Muscle layer of duodenum (tissue), 2 donors: ENCODE results near the gene DCBLD2.
"Not testable (repeated sequence)": the region's sequence is repeated elsewhere in the genome, so short reads cannot be mapped to it uniquely, and the experiment has no call there.

Experiments
- H3K27ac ChIP-seq: one replicate; pipeline ENCODE4 v1.7.0; 2013; ENCODE audit warnings: mild to moderate bottlenecking, low read length
- H3K27me3 ChIP-seq: one replicate; pipeline ENCODE4 v1.7.0; 2013; ENCODE audit warnings: low read depth, mild to moderate bottlenecking, control low read depth, low read length
- H3K36me3 ChIP-seq, 2 donors: one replicate each; pipeline ENCODE4 v1.7.0; 2013; ENCODE audit warnings: low read length in 2 of 2, control low read depth in 1 of 2, mild to moderate bottlenecking in 1 of 2; ENCODE audit not compliant: insufficient read depth in 2 of 2, control insufficient read depth in 1 of 2
- H3K4me1 ChIP-seq, 2 donors: one replicate each; pipeline ENCODE4 v1.7.0; 2013; ENCODE audit warnings: low read length in 2 of 2, mild to moderate bottlenecking in 2 of 2, control low read depth in 1 of 2, moderate library complexity in 1 of 2; ENCODE audit not compliant: insufficient read depth in 2 of 2, control insufficient read depth in 1 of 2
- H3K4me3 ChIP-seq, 2 donors: one replicate each; pipeline ENCODE4 v1.7.0; 2013; ENCODE audit warnings: low read length in 2 of 2, low read depth in 1 of 2, mild to moderate bottlenecking in 1 of 2
- H3K9me3 ChIP-seq, 2 donors: one replicate each; pipeline ENCODE4 v1.7.0; 2013; ENCODE audit warnings: low read length in 2 of 2, control low read depth in 1 of 2, mild to moderate bottlenecking in 1 of 2; ENCODE audit not compliant: control insufficient read depth in 1 of 2
- donor health status: healthy.

The DCBLD2 gene

GRCh38 chr3:98857258-98857657 is 44.2 kb downstream of the DCBLD2 start:
- H3K4me3 ChIP-seq, H3K4me1 ChIP-seq, H3K9me3 ChIP-seq, H3K27me3 ChIP-seq, H3K27ac ChIP-seq: not testable (repeated sequence)
- H3K36me3 ChIP-seq: peaks cover 0 to 10% of the 10 kb centered on the region in 2 donors

DNA sequence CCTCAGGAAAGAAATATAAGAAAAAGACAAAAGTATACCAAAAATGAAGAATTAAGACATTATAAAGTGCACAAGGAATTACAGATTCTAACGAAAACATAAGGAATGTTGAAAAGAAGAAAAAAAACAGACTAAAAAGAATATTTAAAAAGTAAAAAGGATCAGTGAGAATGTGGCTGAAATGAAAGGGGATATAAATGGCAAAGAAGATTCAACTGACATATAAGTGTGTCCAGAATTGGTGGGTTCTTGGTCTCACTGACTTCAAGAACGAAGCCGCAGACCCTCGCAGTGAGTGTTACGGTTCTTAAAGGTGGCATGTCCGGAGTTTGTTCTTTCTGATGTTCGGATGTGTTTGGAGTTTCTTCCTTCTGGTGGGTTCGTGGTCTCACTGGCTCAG is 44.8 kb downstream of the DCBLD2 start:
- Histone ChIP-seq H3K4me3 (no peak overlapping the region), H3K27me3 (no peaks in the 10 kb centered on the region), H3K9me3 (peaks cover 0 to 4% of the 10 kb centered on the region in 2 donors), H3K4me1 (peaks cover 0 to 9% of the 10 kb centered on the region in 2 donors), H3K27ac (no peak overlapping the region), H3K36me3 (peaks cover 0 to 10% of the 10 kb centered on the region in 2 donors)

DNA sequence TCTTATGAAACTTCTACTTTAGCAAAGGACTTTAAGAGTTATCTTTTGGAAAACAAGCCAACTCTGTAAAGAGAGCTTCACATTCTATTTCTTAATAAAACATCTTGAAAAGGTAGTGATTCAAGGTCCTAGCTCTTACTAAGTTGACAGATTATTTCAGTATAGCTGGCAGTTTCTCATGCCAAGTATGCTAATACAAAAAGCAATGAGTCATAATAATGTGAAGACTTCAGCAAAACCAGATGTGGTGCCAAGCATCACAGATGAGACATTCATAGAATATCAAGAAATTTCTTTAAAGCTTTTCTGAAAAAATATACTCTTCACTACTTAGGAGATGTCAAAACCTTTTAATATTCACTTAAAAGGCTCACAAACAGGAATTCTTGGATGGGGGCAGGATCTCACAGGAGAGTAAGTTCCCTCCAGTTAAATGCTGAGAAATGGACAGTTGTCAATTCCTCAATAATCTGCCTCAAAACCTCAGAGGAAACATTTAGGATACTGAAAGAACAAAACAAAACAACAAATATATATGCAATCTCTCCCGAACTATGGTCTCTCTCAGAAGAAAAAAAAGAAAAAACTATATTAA is 45.6 kb downstream of the DCBLD2 start:
- Histone ChIP-seq H3K9me3 (peaks cover 0 to 4% of the 10 kb centered on the region in 2 donors), H3K27ac (no peak overlapping the region)

GRCh38 chr3:98848108-98848507 is 53.4 kb downstream of the DCBLD2 start:
- Histone ChIP-seq H3K36me3 (peaks cover 0 to 5% of the 10 kb centered on the region in 2 donors), H3K4me1 (peaks cover 0 to 3% of the 10 kb centered on the region in 2 donors), H3K27me3 (no peaks in the 10 kb centered on the region)

More for the DNA sequence above, 45.6 kb downstream of the DCBLD2 start:
- no peak overlapping the region for H3K4me3 ChIP-seq
- H3K27me3 ChIP-seq: no peaks in the 10 kb centered on the region
- peaks cover 0 to 10% of the 10 kb centered on the region in 2 donors for H3K36me3 ChIP-seq
- H3K4me1 ChIP-seq: peaks cover 0 to 9% of the 10 kb centered on the region in 2 donors

GRCh38 chr3:98846101-98846500 is 55.4 kb downstream of the DCBLD2 start:
- H3K4me3 ChIP-seq: no peak overlapping the region
- no peaks in the 10 kb centered on the region for H3K27me3 ChIP-seq
- H3K4me1 ChIP-seq: peaks cover 0 to 3% of the 10 kb centered on the region in 2 donors
- peaks cover 0 to 5% of the 10 kb centered on the region in 2 donors for H3K36me3 ChIP-seq
- H3K27ac ChIP-seq: no peak overlapping the region
- H3K9me3 ChIP-seq: peaks cover 0 to 4% of the 10 kb centered on the region in 2 donors

More at GRCh38 chr3:98848108-98848507, 53.4 kb downstream of the DCBLD2 start:
- Histone ChIP-seq H3K4me3 (no peak overlapping the region), H3K27ac (no peak overlapping the region), H3K9me3 (peaks cover 0 to 4% of the 10 kb centered on the region in 2 donors)

GRCh38 chr3:98843266-98843959 is 58.1 kb downstream of the DCBLD2 start:
- Histone ChIP-seq H3K4me1 (peaks cover 0 to 3% of the 10 kb centered on the region in 2 donors), H3K9me3 (peaks cover 0 to 4% of the 10 kb centered on the region in 2 donors), H3K27me3 (no peaks in the 10 kb centered on the region), H3K4me3 (no peak overlapping the region), H3K27ac (no peak overlapping the region), H3K36me3 (peaks cover 5 to 6% of the 10 kb centered on the region in 2 donors)

GRCh38 chr3:98839846-98840245 is 61.6 kb downstream of the DCBLD2 start:
- Histone ChIP-seq H3K4me3 (no peak overlapping the region), H3K36me3 (peaks cover 0 to 6% of the 10 kb centered on the region in 2 donors), H3K27ac (no peak overlapping the region)

GRCh38 chr3:98831060-98831459 is 70.4 kb downstream of the DCBLD2 start:
- H3K9me3 ChIP-seq, H3K27me3 ChIP-seq, H3K36me3 ChIP-seq, H3K4me3 ChIP-seq, H3K4me1 ChIP-seq, H3K27ac ChIP-seq: not testable (repeated sequence)

More at GRCh38 chr3:98839846-98840245, 61.6 kb downstream of the DCBLD2 start:
- no peaks in the 10 kb centered on the region for H3K27me3 ChIP-seq
- peaks cover 0 to 3% of the 10 kb centered on the region in 2 donors for H3K4me1 ChIP-seq
- no peaks in the 10 kb centered on the region for H3K9me3 ChIP-seq

- H3K27ac ChIP-seq: no peak overlapping the region
- no peaks in the 10 kb centered on the region for H3K9me3 ChIP-seq
- no peaks in the 10 kb centered on the region for H3K36me3 ChIP-seq
- no peak overlapping the region for H3K4me3 ChIP-seq
- H3K27me3 ChIP-seq: no peaks in the 10 kb centered on the region
- H3K4me1 ChIP-seq: no peaks in the 10 kb centered on the region
Measured at GRCh38 chr3:98829246-98829832, 72.2 kb downstream of the DCBLD2 start.

DNA sequence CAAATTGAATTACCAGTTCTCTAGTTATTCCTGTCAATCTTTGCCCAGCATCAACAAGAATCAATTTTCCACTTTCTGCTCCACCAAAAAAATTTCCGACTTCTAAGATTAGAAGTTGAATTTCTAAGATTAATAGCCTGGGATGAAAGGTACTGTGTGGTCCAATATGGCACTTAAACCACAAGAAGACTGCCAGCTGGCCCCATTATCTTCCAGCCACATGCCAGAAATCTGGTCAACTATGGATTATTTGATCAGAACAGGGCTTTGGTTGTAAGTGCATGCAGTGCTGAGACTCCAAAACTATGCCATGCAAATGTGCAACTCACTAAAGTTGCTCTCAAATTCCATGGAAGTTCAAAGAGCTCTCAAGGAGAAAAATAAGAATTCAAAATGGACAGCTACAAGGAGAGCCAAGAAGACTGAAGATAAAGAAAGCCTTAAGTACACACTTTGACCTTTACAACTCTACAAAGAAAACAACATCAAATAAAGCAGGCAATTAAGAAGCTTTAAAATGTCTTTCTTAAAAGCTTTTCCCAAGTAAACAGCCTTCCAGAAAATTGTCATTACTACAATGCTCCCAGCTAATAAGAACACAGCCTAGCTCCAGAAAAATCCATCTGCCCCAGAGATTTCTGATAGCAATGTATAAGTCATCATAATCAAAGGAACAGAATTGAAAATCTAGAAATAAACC is 74.1 kb downstream of the DCBLD2 start:
- no peaks in the 10 kb centered on the region for H3K27me3 ChIP-seq

DNA sequence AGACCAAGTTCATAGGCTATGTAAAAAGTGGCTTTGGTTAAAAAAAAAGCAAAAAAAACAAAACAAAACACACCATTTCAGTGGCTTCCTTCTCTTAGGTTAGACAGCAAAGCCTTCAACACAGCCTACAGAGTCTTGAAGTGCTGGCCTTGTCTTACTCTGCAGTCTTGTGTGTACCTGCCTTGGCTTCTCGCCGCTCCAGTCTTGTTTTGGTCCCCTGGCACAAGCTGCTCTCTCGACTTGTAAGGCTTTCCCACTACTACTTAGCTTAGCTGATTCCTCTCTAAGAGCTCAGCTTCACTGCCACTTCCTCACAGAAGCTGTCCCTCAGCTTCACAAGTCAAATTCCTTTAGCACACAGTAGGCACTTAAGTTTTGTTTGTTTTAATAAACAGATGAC is 75.4 kb downstream of the DCBLD2 start:
- H3K27me3 ChIP-seq: no peaks in the 10 kb centered on the region
- no peak overlapping the region for H3K4me3 ChIP-seq
- H3K27ac ChIP-seq: no peak overlapping the region
- H3K9me3 ChIP-seq: no peaks in the 10 kb centered on the region
- H3K36me3 ChIP-seq: no peaks in the 10 kb centered on the region
- no peaks in the 10 kb centered on the region for H3K4me1 ChIP-seq

More for the DNA sequence above, 74.1 kb downstream of the DCBLD2 start:
- no peaks in the 10 kb centered on the region for H3K36me3 ChIP-seq
- H3K27ac ChIP-seq: no peak overlapping the region
- no peaks in the 10 kb centered on the region for H3K9me3 ChIP-seq
- H3K4me3 ChIP-seq: no peak overlapping the region
- H3K4me1 ChIP-seq: no peaks in the 10 kb centered on the region
